ENCODE data around the gene UTP11. TPM values are rescaled to one million over a fixed set of nuclear protein-coding genes. Genes with fewer than 3 reads are reported as not detected.
A peak's percentile ranks its signal among the peaks of the same experiment; 100 is the strongest.
"Not testable (repeated sequence)": the region's sequence is repeated elsewhere in the genome, so short reads cannot be mapped to it uniquely, and the experiment has no call there.

UTP11 gene, protein sequence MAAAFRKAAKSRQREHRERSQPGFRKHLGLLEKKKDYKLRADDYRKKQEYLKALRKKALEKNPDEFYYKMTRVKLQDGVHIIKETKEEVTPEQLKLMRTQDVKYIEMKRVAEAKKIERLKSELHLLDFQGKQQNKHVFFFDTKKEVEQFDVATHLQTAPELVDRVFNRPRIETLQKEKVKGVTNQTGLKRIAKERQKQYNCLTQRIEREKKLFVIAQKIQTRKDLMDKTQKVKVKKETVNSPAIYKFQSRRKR
- total RNA-seq (2014; rRNA removed; shearing (Covaris generic)): 43.4 and 47.5 TPM in 2 replicates
- polyA plus RNA-seq (2014; cell fraction: nucleus; rRNA removed): 29.7 and 62.0 TPM in 2 replicates

DNA sequence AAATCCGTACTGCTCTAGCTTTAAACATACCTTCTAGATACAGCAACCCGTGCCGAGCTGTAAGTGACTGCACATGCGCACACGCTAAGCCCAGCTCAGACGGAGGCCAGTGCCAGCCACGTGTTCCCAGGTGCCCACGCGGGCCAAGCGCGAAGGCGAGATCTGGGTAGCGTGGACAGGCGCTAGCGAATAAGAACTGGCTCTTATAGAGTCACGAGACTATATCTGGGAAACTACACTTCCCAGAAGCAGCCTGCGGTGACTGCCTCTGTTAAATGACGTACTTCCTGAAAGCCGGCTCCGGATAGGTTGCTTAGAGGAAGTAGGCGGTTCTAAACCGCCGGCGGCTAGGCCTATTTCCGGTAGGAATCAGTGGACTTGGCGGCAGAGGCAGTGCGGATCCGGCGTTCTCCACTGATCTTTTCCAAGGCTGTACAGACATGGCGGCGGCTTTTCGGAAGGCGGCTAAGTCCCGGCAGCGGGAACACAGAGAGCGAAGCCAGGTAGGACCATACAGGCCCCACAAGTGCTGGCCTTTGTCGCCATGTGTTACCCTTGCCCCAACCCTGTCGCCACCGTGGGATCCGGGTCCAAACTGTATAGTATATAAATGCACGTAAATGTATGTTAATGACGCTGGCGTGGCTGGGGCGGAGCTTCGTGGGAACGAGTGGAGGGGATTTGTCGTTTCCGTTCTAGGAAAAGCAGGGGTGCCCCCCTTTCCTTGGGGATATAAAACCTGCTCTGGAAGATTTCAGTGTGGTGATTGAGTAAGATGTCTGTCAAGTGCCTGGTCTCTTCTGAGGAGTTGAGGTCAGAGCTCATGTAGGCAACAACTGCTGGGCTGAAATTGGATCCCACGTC is at the start of gene UTP11:
TSS of gene UTP11 (plus strand) at position 372 of the 864 bp plus-strand sequence. CDS start at position 441, 69 bp downstream.
- peak; percentile 97 for DNase-seq (ENCODE audit: extremely low read depth, low read depth)

DNA sequence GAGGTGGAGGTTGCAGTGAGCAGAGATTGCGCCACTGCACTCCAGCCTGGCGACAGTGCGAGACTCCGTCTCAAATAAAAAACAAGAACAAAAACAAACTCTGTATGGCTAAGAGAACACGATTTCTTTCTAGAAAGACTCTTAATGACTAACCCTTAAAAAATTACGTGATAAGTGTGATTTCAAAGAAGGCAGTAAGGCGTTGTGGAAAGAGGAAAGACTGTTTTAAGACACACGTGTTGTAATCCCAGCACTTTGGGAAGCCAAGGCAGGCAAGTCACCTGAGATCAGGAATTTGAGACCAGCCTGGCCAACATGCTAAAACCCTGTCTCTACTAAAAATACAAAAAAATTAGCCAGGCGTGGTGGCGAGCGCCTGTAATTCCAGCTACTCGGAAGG is 48.4 kb upstream of the UTP11 start:
- not testable (repeated sequence) for DNase-seq (ENCODE audit: extremely low read depth, low read depth)

DNA sequence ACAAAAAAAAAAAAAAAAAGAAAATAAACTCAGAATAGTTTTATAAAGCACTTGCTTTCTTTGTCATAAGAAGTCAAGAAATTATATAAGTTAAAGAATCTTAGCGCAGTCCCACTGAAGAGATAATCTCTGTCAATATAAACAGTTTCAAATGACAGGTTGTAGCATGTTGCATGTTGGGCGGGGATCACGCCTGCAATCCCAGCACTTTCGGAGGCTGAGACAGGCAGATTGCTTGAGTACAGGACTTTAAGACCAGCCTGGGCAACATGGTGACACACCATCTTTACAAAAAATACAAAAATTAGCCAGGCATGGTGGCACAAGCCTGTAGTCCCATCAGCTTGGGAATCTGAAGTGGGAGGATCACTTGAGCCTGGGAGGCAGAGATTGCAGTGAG is 47.2 kb upstream of the UTP11 start:
- no peak for DNase-seq (ENCODE audit: extremely low read depth, low read depth)

DNA sequence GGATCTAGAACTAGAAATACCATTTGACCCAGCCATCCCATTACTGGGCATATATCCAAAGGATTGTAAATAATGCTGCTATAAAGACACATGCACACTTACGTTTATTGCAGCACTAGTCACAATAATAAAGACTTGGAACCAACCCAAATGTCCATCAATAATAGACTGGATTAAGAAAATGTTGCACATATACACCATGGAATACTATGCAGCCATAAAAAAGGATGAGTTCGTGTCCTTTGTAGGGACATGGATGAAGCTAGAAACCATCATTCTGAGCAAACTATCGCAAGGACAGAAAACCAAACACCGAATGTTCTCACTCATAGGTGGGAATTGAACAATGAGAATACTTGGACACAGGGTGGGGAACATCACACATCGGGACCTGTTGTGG is 38.9 kb upstream of the UTP11 start:
- DNase-seq (ENCODE audit: extremely low read depth, low read depth): not testable (repeated sequence)

DNA sequence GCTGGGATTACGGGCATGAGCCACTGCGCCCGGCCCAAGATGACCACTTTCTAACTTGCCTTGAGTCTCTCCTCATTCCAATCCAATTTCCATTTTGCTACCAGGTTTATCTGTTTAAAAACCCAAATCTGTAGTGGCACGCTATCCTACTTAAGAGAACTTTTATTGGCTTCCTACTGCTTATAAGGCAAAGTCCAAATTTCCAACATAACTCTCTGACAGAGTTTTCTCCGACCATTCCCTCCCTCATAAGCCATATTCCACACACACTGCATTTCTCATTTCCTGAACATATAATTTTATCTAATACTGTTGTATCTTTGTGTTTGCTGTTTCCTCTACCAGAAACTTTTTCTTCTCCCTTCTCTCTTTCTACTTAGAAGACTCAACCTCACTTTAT is 38.0 kb upstream of the UTP11 start:
- no peak for DNase-seq (ENCODE audit: extremely low read depth, low read depth)

DNA sequence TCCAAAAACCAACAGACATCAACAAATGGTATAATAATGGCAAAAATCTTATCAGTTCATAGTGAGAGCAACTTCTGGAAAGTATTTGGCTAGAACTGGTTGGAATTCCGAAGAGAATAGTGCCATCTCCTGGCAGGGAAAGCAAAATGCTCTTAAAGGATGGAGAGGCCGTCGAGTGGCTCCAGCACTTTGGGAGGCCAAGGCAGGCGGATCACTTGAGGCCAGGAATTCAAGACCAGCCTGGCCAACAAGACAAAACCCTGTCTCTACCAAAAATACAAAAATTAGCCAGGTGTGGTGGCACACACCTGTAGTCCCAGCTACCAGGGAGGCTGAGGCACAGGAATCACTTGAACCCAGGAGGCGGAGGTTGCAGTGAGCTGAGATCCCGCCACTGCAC is 37.5 kb upstream of the UTP11 start:
- peak; percentile 52 for DNase-seq (ENCODE audit: extremely low read depth, low read depth)

DNA sequence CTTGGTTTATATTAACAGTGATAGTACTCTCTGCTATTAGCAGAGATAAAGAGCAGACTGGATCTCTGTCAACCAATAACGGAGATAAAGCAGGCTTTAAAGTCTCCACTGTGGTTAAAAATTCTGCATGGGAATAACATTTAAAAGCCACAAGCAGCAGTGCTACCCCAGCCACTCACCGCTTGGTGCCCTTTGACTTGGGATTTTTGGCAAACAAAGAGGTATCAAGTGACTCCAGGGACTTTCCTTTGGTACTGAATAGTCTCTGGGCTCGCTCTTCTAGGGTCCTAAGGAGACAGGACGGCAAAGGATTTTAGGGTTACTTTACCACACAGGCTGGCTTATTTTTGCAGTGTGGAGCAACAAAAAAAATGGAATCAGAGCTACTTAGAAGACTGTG is 34.0 kb upstream of the UTP11 start:
- DNase-seq (ENCODE audit: extremely low read depth, low read depth): no peak

DNA sequence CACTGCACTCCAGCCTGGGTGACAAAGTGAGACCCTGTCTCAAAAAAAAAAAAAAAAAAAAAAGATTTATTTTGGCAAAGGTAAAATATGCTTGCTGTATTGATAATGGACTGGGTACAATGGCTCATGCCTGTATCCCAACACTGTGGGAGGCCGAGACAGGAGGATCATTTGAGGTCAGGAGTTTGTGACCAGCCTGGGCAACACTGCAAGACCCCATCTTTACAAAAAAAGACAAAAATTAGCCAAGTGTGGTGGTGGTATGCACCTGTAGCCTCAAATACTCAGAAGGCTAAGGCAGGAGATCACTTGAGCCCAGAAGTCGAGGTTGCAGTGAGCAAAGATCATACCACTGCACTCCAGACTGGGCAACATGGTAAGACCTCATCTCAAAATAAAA is 29.0 kb upstream of the UTP11 start:
- no peak for DNase-seq (ENCODE audit: extremely low read depth, low read depth)

DNA sequence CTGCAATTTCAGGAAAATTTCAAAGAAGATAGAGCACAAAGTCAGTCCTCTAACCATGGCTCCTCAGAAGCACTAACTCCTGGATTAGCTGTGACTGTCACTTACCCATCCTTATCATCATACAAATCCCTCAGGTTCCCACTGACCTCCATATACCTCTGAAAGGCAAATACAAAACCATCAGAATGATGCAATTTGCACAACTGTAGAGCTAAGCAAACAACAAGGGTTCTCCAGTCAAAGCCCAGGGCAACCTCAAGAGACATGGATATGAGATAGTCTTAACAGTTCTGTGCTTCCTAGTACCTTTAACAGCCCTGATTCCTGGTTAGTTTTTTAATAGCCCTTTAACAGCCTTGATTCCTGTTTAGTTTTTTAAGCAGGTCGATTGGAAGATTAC is 24.9 kb upstream of the UTP11 start:
- DNase-seq (ENCODE audit: extremely low read depth, low read depth): no peak

DNA sequence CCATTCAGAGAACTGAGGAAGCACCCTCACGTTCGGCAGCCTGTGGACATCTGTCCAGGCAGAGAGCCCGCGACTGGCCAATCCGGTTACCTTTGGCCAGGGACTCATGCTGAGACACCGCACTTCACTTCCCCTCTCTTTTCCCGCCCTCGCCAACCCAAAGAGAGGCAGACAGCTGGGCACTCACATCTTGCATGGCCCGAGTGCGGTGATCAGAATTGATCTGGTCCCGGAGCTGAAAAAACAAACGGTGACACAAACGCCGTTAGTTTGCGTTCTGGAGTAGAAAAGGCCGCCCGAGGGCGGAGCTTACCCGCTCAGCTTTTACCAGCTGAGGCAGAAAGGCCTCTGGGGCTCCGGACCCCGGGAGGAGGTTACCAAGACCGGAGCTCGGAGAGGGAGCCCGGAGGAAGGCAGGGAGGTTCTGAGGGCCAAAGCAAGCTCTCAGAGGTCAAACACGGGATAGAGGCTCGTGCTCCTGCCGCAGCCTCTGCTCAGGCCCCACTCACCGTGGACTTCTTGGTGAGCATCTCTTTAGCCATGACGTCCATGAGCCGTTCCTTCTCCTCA is 23.1 kb upstream of the UTP11 start:
- DNase-seq (ENCODE audit: extremely low read depth, low read depth): no peak

DNA sequence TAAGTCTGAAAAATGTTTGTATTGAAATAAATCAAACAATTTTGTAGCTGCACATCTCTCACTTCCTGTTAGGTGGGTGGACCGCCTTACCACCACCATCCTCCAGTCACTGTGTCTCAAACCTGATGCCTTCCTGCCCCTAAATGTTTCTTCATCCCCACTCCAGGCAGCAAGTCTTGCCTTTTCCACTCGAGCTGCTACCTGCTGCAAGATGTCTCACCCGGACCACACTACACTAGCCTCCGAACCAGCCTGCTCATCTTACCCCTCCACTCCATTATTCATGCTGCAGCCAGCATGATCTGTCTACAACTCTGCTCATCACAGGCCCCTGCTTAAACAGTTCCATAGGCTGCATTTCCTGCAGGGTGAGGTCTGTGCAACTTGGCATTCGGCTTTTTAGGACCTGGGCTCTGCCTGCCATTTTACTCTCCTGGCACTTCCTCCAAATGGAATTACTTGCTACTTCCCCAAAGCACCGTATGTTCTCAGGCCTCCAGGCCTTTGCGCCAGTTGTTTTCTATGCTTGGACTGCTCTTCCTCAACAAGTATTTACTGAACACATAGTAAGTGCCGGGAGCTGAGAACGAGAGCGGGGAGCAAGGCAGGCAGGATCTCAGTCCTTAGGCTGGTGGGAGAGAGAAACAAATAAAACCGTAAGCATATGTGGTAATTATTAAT is 17.5 kb upstream of the UTP11 start:
- DNase-seq (ENCODE audit: extremely low read depth, low read depth): no peak

DNA sequence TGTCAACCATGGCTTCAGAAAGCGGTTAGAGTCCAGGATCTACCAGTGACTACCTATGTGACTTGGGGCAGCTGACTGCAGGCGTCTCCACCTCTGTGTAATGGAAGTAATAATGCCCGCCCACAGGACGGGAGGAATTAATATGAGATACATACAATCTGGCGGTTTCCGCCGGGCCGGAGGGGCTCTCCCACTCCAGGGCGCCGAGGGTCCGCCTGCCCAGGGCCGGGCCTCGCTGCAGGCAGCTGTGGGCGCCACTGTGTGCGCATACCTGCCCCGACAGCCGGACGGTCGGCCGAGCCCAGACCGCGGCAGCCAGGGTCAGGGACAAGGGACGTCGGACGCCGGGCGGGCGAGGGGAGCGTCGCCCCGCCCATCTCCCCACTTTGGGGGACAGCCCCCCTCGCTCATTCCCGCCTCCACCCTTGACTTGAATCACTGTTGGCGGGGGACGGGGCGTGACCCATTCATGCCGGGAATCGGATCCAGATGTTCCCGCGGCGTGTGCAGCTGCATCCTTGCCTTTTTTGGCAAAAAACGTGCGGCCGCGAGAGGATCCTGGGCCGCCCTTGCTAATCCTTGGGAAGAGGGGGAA is 16.7 kb upstream of the UTP11 start:
- no peak for DNase-seq (ENCODE audit: extremely low read depth, low read depth)

DNA sequence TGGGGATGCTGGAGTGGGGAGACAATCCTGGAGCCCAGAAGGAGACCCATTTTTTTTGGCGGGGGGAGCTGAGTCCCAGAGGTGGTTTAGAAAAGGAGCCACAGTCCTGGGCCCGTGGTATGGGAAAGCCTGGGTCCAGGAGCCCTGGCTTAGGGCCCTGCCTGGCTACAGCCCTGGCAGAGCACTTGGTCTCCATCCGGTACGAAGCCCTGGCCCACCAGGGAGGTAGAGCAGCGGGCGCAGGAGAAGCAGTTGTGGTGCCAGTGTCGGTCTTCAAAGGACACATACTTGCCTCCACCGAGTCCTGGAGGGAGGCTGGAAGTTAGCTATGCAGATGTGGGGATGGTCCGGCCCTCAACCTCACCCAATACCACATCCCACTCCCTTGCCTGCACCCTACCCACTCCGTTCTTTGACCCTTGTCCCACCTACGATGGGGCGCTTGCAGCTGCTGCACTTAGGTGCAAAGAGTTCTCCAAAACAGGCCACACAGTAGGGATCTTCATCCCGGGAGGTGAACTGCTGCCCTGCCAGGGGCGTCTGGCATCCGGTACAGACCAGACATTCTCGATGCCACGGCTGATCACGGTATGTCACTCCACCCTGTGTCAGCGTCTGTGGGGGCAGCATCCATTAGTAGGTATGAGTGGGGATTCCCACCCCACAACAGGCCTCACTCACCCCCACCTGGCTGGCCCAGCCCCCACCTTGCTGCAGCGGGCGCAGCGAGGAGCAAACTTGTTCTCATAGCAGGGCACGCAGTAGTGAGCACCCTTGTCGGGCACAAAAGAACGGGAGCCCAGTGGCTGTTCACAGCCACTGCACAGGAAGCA is 15.1 kb upstream of the UTP11 start:
- DNase-seq (ENCODE audit: extremely low read depth, low read depth): no peak

DNA sequence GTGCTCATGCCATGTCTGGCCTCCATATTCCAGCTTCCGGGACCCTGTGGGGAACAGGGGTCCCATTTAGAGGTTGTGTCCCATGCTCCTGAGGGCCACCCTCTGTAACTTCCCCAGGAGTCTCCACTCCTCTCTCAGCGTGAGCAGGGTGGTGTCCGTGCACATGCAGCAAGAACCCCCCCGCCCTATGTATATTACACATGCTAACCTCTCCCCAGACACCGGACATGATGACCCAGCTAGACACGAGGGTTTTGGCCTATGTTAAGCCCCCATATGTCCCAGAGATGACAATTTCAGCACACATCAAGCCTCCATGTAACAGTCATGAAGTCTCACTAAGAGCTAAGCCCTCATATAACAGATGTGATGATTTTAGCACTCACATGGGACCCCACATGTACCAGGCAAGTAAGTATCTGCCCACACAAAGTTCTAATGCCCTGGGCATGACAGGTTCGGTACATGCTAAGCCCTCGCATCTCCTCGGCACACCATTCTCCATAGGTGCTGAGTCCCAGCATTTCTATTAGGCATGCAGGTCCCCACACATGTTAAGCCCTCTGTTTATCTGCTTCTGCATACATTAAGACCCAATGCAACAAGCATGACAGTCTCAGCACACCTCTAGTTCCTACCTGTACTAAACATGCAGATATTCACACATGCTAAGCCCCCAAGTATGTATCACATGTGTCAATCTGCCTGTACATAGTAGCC is 14.3 kb upstream of the UTP11 start:
- DNase-seq (ENCODE audit: extremely low read depth, low read depth): no peak

DNA sequence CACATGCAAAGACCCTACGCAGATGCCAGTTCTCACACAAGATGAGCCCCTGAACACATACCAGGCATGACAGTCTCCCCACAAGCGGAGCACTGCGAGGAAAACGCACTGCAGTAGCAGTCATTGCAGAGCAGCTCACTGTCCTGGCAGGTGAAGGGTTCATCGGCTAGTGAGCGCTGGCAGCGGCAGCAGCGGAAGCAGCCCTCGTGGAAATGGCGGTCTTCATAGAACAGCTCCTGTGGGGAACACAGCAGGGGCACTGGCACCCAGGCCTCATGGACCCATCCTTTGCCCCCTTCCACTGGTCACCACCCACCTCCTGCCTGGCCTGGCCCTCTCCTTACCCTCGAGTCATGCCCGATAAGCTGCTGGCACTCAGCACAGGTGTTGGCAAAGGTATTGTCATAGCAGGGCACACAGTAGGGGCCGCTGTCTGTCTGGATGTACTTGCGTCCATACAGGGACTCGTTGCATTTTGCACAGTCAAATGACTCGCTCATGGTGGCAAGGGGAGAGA is 13.6 kb upstream of the UTP11 start:
- DNase-seq (ENCODE audit: extremely low read depth, low read depth): no peak

DNA sequence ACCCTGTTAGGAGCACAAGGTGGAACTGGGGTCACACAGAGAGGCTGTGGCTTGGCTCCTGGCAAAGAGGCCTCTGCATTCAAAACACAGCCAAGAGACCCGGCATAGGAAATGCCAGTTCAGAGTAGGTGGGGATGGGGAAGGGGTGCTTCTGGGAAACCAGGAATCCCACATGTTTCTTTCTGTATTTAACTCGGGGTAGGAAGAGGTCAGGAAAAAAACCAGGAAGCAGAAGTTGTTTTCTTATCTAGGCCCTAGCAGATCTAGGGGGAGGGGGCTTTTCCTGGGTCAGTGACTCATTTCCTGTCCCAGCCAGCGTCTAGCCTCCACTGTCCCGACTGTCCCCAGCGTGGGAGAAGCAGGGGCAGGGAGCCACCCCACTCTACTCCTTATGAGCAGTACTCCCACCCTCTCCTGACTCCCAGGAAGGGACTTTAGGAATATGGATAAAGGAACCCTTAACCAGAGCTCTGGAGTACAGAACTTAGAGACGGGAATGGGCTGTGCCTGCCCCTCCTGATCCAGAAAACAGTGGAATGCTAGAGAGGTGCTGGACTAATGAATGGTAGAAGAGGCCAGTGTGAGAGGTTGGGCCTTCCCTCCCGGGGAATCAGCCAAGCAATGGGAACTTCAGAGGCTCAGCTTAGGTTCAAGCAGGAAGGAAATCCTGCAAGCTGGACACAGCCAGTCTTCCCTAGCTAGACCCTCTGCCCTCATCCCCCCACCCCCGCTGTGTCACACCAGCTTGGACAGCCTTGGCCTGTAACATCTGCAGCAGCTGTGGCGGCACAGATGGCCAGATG is 12.9 kb upstream of the UTP11 start:
- no peak for DNase-seq (ENCODE audit: extremely low read depth, low read depth)

DNA sequence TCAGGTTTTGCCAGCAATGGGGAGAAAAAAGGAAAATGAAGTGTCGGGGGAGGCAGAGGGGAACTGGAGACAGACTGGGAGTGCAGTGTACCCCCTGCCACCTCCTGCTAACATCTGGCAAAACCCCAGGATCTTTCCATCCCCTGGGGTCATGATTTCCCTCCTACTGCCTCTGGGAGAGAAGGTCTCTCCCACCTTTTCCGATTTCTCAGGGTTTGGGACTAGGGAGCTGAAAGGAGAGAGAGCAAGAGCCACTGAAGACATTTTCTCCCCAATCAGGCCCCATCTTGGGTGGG is 12.4 kb upstream of the UTP11 start:
- DNase-seq (ENCODE audit: extremely low read depth, low read depth): no peak

Measured in NCI-H460 (cell line).